Measurements from ENCODE around the gene PEAK1.
"Not testable (repeated sequence)": the region's sequence is repeated elsewhere in the genome, so short reads cannot be mapped to it uniquely, and the experiment has no call there.

Gene PEAK1

DNA sequence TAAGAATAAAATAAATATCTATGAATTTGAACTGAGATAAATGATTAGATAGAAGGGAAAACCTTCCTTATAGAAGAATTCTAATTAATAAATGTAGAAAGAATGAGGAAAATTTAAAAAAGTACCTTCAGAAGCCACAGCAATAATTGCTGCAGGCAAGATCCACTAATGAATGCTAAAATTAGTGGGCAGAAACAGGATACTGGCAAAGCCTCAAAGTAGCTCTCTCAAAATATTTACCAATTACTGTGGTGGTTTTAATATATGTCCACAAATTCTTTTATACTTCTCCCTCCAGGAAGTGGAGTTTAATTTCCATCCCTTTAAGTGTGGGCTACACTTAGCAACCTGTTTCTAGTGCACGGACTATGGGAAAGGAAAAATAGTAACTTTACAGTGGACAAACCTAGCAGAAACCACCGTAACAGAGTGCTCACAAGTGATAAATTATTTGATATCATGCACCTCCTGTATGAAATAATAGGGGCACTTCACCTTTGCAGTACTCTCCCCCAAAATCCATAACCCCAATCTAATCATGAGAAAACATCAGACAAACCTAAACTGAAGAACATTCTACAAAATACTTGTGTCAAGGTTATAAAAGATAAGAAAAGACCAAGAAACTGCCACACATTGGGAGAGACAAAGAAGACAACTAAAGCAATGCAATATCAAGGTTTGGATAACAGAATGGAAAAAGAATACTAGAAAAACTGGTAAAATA lies 6.8 kb downstream of the PEAK1 start:
- H3K4me3 ChIP-seq (ENCODE audit: low read length), result no peak overlapping the region
- no peak for DNase-seq (ENCODE audit: low read depth)
- TF ChIP-seq, protein P1, sequence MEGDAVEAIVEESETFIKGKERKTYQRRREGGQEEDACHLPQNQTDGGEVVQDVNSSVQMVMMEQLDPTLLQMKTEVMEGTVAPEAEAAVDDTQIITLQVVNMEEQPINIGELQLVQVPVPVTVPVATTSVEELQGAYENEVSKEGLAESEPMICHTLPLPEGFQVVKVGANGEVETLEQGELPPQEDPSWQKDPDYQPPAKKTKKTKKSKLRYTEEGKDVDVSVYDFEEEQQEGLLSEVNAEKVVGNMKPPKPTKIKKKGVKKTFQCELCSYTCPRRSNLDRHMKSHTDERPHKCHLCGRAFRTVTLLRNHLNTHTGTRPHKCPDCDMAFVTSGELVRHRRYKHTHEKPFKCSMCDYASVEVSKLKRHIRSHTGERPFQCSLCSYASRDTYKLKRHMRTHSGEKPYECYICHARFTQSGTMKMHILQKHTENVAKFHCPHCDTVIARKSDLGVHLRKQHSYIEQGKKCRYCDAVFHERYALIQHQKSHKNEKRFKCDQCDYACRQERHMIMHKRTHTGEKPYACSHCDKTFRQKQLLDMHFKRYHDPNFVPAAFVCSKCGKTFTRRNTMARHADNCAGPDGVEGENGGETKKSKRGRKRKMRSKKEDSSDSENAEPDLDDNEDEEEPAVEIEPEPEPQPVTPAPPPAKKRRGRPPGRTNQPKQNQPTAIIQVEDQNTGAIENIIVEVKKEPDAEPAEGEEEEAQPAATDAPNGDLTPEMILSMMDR (IDR thresholded peaks at IDR 0.05; ENCODE audit: insufficient read depth, low read depth, low read length, missing control alignments), result no peak

DNA sequence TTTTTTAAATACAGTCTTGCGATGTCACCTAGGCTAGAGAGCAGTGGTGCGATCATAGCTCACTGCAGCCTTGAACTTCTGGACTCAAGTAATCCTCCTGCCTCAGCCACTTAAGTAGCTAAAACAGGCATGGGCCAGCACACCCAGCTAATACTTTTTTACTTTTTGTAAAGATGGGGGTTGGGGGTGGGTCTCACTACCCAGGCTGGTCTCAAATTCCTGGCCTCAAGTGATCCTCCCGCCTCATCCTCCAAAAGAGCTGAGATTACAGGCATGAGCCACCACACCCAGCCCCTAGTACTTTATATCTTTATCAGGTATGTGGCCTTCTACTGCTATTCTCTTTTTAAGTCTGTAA lies 8.3 kb downstream of the PEAK1 start:
- DNase-seq (ENCODE audit: low read depth), result no peak
- no peak overlapping the region for H3K4me3 ChIP-seq (ENCODE audit: low read length)
- TF ChIP-seq, protein P1 (IDR thresholded peaks at IDR 0.05; ENCODE audit: insufficient read depth, low read depth, low read length, missing control alignments), result no peak

DNA sequence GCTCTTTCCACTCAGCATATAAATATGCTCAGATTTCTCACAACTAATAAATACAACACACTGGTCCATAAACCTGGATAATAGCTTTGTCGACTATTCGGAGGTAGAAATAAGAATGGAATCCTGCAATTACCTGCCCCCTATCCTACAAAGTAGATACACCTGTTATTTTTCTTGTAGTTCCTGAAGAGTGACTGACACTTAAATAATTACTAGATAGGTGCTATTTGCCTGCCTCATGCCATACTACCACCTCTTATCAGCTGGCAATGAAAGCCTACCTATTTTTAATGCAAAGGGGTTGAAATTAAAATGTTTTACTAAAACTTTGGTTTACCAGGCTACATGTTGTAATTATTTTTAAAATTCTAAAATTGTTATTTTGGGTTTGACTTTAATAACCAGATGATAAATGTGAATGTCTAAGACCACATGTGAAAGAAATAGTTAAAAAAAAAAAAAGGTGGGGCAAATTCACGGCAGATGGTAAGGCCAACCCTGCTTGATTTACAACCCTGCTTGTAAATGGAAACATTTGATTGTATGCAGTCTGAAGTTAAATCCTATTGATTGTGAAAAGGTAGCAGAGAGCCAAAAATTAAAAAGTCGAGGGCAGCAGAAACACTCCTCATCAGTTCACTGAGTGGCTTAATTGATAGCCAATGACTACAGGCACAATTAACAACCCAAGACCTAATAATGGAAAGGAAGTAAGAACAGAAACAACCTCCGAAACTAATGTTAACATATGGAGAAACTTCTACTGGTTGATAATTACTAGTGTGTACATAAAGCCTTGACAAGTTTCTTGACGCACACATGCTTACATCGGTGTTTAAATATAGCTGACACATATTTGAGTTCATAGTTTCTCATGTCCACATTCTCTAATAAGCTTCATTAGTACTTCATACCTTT lies 8.9 kb downstream of the PEAK1 start:
- TF ChIP-seq, protein P1 (IDR thresholded peaks at IDR 0.05; ENCODE audit: insufficient read depth, low read depth, low read length, missing control alignments), result no peak
- no peak overlapping the region for H3K4me3 ChIP-seq (ENCODE audit: low read length)
- no peak for DNase-seq (ENCODE audit: low read depth)

DNA sequence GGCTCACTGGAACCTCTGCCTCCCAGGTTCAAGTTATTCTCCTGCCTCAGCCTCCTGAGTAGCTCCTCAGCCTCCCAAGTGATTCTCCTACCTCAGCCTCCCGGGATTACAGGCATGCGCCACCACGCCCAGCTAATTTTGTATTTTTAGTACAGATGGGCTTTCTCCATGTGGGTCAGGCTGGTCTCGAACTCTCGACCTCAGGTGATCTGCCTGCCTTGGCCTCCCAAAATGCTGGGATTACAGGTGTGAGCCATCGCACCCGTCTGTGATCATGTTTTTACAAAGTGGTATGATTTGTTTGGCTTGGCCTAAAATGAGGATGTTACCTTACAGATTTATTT lies 9.8 kb downstream of the PEAK1 start:
- not testable (repeated sequence) for DNase-seq (ENCODE audit: low read depth); H3K4me3 ChIP-seq (ENCODE audit: low read length)

DNA sequence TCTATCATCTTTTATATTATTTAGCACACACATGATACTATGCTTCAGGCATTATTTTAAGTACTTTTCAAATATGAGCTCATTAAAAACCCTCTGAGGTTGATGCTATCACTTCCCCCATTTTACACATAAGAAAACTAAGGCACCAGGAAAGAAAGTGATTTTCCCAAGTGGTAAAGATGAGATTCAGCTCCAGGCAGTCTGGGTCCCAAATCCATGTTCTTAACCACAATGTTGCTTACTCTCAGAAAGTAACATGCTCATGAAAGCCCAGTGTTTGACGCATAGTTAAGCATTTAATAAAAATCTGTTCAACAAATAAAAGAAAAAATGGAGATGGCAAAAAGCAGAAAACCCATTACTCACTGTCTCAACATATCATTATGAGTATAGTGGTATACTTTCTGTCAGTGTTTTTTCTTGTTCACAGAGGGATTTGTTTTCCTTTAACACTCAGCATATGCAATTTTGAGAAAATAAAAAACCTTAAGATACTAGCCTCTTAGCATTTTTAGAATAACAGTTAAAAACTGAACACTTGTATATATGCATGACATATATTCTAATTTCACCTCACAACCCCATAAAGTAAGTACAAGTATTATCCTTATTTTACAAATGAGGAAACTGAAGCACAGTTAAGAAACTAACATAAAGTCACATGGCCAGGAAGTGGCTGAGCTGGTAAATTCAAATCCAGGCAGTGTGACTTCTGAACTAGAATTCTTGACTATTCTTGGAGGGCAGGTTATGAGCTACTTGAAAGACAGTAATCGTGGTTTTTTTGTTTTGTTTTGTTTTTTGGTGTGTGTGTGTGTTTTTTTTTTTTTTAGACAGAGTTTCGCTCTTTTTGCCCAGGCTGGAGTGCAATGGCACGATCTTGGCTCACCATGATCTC lies 10.4 kb downstream of the PEAK1 start:
- TF ChIP-seq, protein P1 (IDR thresholded peaks at IDR 0.05; ENCODE audit: insufficient read depth, low read depth, low read length, missing control alignments), result no peak
- no peak for DNase-seq (ENCODE audit: low read depth)
- no peak overlapping the region for H3K4me3 ChIP-seq (ENCODE audit: low read length)

DNA sequence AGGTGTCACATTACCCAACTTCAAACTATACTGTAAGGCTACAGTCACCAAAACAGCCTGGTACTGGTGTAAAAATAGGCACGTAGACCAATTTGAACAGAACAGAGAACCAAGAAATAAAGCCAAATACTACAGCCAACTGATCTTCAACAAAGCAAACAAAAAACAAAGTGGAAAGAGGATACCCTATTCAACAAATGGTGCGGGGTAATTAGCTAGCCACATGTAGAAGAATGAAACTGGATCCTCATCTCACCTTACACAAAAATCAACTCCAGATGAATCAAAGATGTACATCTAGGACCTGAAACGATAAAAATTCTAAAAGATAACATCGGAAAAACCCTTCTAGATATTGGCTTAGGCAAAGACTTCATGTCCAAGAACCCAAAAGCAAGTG lies 13.1 kb downstream of the PEAK1 start:
- no peak overlapping the region for H3K4me3 ChIP-seq (ENCODE audit: low read length)
- TF ChIP-seq, protein P1 (IDR thresholded peaks at IDR 0.05; ENCODE audit: insufficient read depth, low read depth, low read length, missing control alignments), result no peak
- no peak for DNase-seq (ENCODE audit: low read depth)

DNA sequence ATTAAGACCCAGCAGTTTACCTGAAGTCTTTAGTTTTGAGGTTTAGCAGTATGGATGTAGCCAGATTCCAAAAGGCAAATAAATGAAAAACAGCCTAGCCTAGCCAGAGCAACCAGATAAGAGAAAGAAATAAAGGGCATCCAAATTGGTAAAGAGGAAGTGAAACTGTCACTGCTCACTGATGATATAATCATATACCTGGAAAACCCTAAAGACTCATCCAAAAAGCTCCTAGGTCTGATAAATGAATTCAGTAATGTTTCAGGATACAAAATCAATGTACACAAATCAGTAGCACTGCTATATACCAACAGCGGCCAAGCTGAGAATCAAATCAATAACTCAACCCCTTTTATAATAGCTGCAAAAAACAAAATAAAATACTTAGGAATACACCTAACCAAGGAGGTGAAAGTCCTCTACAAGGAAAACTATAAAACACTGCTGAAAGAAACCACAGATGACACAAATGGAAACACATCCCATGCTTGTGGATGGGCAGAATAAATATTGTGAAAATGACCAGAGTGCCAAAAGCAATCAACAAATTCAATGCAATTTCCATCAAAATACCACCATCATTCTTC lies 13.6 kb downstream of the PEAK1 start:
- not testable (repeated sequence) for DNase-seq (ENCODE audit: low read depth); H3K4me3 ChIP-seq (ENCODE audit: low read length)

Data from epithelial cell of esophagus (primary cell).